Osteoblast (primary cell): ENCODE results near the gene OGDH. TPM values are rescaled to one million over a fixed set of nuclear protein-coding genes. Genes with fewer than 3 reads are reported as not detected.

ENCODE experiments used
- DNase-seq: peaks from one replicate; pipeline ENCODE4 v3.0.0; 2011; ENCODE audit warnings: low spot score, mixed read lengths; ENCODE audit not compliant: insufficient read length; ENCODE audit errors: missing footprints
- H2AFZ ChIP-seq: 2 replicates; pipeline ENCODE4 v1.6.0; 2011; ENCODE audit warnings: mild to moderate bottlenecking, low read length
- H3K27ac ChIP-seq: 2 replicates; pipeline ENCODE4 v1.5.1; 2011; ENCODE audit warnings: mild to moderate bottlenecking, low read depth, low read length, moderate library complexity
- H3K27me3 ChIP-seq: 2 replicates; pipeline ENCODE4 v1.6.0; 2012; ENCODE audit warnings: mild to moderate bottlenecking, control low read depth, inconsistent platforms, low read length, moderate library complexity; ENCODE audit not compliant: insufficient read depth
- H3K36me3 ChIP-seq: 2 replicates; pipeline ENCODE4 v1.5.1; 2011; ENCODE audit warnings: mild to moderate bottlenecking, low read length, control low read depth, moderate library complexity; ENCODE audit not compliant: insufficient read depth
- H3K4me1 ChIP-seq: 2 replicates; pipeline ENCODE4 v1.5.1; 2011; ENCODE audit warnings: mild to moderate bottlenecking, low read length, control low read depth, moderate library complexity; ENCODE audit not compliant: insufficient read depth
- H3K4me2 ChIP-seq: 2 replicates; pipeline ENCODE4 v1.6.0; 2011; ENCODE audit warnings: mild to moderate bottlenecking, low read length; ENCODE audit not compliant: insufficient read depth
- H3K4me3 ChIP-seq: fragments of 200-600 bp; sonication (generic); 3 replicates; pipeline ENCODE4 v1.5.1; 2012; ENCODE audit warnings: mild to moderate bottlenecking, low read length, inconsistent platforms; ENCODE audit not compliant: insufficient read depth
- H3K79me2 ChIP-seq: 2 replicates; pipeline ENCODE4 v1.6.0; 2012; ENCODE audit warnings: mild to moderate bottlenecking, low read length, control low read depth, inconsistent platforms; ENCODE audit not compliant: insufficient read depth
- H3K9me3 ChIP-seq: 2 replicates; pipeline ENCODE4 v1.5.1; 2011; ENCODE audit warnings: low read depth, low read length, control low read depth
- H4K20me1 ChIP-seq: 2 replicates; pipeline ENCODE4 v1.6.0; 2012; ENCODE audit warnings: mild to moderate bottlenecking, low read length, control low read depth; ENCODE audit not compliant: insufficient read depth
- total RNA-seq: library from RNA; depleted of rRNA; stranded (reverse); fragments of >200 nt; gene quantifications from 2 replicates; pipeline ENCODE4 v1.2.3, GENCODE V29; 2012
- TF ChIP-seq, protein P1 (sequence below): IDR thresholded peaks from 2 replicates; pipeline ENCODE4 v1.5.1; 2011; ENCODE audit warnings: mild to moderate bottlenecking, low read depth, low read length, moderate library complexity; ENCODE audit errors: extremely low read depth

The OGDH gene
- total RNA-seq, 1 donor, result 64.4 TPM

DNA sequence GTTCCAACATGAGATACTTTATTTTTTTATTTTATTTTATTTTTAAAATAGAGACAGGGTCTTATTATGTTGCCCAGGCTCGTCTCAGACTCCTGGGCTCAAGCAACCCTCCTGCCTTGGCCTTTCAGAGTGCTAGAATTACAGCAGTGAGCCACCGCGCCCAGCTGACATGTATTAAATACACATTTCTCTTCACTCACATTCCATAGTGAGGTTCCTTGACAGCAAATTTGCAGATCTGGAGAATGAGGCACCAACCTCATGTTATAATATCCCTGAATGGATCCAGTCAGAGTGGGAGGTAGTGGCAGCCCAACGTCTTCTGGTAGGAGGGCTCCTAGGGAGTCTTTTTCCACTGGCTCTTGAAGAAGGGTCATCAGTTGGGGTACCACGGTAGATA lies 46.1 kb downstream of the OGDH start:
- no peaks in the 10 kb centered on the region for H3K79me2 ChIP-seq
- no peak overlapping the region for H3K4me3 ChIP-seq
- H3K4me1 ChIP-seq, result no peaks in the 10 kb centered on the region
- peaks cover 48% of the 10 kb centered on the region for H3K36me3 ChIP-seq
- H2AFZ ChIP-seq, result no peak overlapping the region
- H3K9me3 ChIP-seq, result no peaks in the 10 kb centered on the region
- DNase-seq, result no peak
- no peaks in the 10 kb centered on the region for H4K20me1 ChIP-seq
- no peaks in the 10 kb centered on the region for H3K27me3 ChIP-seq
- TF ChIP-seq, protein P1, sequence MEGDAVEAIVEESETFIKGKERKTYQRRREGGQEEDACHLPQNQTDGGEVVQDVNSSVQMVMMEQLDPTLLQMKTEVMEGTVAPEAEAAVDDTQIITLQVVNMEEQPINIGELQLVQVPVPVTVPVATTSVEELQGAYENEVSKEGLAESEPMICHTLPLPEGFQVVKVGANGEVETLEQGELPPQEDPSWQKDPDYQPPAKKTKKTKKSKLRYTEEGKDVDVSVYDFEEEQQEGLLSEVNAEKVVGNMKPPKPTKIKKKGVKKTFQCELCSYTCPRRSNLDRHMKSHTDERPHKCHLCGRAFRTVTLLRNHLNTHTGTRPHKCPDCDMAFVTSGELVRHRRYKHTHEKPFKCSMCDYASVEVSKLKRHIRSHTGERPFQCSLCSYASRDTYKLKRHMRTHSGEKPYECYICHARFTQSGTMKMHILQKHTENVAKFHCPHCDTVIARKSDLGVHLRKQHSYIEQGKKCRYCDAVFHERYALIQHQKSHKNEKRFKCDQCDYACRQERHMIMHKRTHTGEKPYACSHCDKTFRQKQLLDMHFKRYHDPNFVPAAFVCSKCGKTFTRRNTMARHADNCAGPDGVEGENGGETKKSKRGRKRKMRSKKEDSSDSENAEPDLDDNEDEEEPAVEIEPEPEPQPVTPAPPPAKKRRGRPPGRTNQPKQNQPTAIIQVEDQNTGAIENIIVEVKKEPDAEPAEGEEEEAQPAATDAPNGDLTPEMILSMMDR, result no peak
- H3K27ac ChIP-seq, result no peak overlapping the region
- no peak overlapping the region for H3K4me2 ChIP-seq

DNA sequence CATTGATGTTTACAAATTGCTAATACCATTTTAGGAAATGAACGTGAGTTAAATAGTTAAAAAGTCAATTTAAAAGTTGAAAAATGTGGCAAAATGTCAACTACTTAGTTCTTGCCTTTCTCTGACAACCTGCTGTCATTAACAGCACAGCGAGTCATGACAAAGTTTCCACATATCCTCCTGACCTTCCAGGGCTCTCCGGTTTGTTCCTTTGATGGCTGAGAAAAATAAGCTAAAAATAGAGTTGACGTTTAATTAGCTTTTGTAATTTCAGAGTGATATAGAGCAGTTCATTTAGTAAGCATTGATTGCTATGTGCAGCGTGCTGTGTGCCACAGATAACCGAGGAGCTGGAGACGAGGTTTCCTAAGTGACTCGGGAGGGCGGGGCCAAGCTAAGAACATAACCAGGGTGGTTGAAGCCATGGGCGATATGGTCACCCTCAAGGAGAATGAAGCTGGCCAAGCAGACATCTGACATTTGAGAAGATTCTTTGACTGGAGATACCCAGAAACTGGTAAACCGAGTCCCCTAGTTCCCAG lies 47.9 kb downstream of the OGDH start:
- H3K4me2 ChIP-seq, result no peak overlapping the region
- no peaks in the 10 kb centered on the region for H3K27me3 ChIP-seq
- H3K4me3 ChIP-seq, result no peak overlapping the region
- no peak overlapping the region for H3K27ac ChIP-seq
- H3K9me3 ChIP-seq, result no peaks in the 10 kb centered on the region
- H3K36me3 ChIP-seq, result peaks cover 42% of the 10 kb centered on the region
- H3K79me2 ChIP-seq, result no peaks in the 10 kb centered on the region
- TF ChIP-seq, protein P1, result no peak
- H2AFZ ChIP-seq, result no peak overlapping the region
- no peaks in the 10 kb centered on the region for H4K20me1 ChIP-seq
- no peaks in the 10 kb centered on the region for H3K4me1 ChIP-seq
- no peak for DNase-seq

GRCh38 chr7:44655341-44655740 lies 48.9 kb downstream of the OGDH start:
- no peaks in the 10 kb centered on the region for H3K4me1 ChIP-seq
- no peaks in the 10 kb centered on the region for H4K20me1 ChIP-seq
- no peaks in the 10 kb centered on the region for H3K9me3 ChIP-seq

DNA sequence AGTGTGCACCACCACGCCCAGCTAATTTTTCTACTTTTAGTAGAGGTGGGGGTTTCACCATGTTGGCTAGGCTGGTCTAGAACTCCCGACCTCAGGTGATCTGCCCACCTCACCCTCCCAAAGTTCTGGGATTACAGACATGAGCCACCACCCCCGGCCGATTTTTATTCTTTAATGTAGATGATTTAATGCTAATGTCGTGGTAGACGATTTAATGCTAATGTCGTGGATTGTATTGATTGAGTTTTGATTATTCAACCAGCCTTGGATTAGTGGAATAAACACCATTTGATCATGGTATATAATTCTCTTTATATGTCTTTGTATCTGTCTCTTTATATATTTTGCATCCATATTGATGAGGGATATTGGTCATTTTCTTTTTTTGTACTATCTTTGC lies 52.6 kb downstream of the OGDH start:
- H4K20me1 ChIP-seq, result no peaks in the 10 kb centered on the region
- H3K36me3 ChIP-seq, result peaks cover 28% of the 10 kb centered on the region
- no peak for DNase-seq

More at GRCh38 chr7:44655341-44655740, 48.9 kb downstream of the OGDH start:
- H3K4me2 ChIP-seq, result no peak overlapping the region
- peaks cover 4% of the 10 kb centered on the region for H3K79me2 ChIP-seq
- no peak overlapping the region for H3K27ac ChIP-seq
- no peak overlapping the region for H3K4me3 ChIP-seq
- no peak overlapping the region for H2AFZ ChIP-seq
- TF ChIP-seq, protein P1, result no peak
- H3K27me3 ChIP-seq, result no peaks in the 10 kb centered on the region
- peaks cover 32% of the 10 kb centered on the region for H3K36me3 ChIP-seq
- DNase-seq, result no peak

More for the DNA sequence above, 52.6 kb downstream of the OGDH start:
- Histone ChIP-seq H3K4me1 (peaks cover under 1% of the 10 kb centered on the region), H3K27me3 (no peaks in the 10 kb centered on the region), H3K9me3 (peaks cover 3% of the 10 kb centered on the region), H2AFZ (no peak overlapping the region), H3K4me2 (no peak overlapping the region), H3K4me3 (no peak overlapping the region), H3K27ac (no peak overlapping the region), H3K79me2 (peaks cover 10% of the 10 kb centered on the region)
- TF ChIP-seq, protein P1, result no peak
